ENCODE results near the gene PEAK1. TPM values are rescaled to one million over a fixed set of nuclear protein-coding genes. Genes with fewer than 3 reads are reported as not detected.

PEAK1 gene
- total and polyA plus RNA-seq, 10 of the 15 experiments (the other 5 are each of a cell fraction or from before 2014, with no cell fraction given), result 0.62 to 24.2 (median 11.2) TPM

DNA sequence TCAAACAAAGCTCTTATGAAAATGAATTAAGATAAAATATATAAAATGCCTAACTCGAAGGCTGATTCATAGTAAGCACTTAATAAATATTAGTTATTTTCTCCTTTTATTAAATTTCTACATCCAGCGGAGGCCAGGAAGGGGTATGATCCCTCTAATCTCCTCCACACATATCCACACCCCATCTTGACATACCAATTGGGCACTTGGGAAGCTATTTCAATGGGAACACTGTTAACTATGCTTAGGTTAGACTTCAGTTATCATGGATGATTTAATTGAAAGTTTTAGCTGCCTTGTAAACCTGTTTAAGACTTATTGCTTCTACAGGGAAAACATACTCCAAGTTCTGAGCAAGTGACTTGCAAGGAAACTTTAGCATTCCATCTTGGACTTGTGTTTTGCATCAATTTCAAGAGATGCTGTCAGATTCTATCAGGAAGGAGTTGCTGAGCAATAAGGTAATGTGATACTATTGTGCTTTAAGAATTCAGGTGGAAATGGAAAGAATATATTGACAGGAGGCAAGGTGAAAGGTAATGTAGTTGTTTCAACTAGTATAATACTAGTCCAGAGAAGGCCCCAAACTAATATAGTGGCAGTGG is 228.6 kb downstream of the PEAK1 start (continued):
- TF ChIP-seq, protein P1, sequence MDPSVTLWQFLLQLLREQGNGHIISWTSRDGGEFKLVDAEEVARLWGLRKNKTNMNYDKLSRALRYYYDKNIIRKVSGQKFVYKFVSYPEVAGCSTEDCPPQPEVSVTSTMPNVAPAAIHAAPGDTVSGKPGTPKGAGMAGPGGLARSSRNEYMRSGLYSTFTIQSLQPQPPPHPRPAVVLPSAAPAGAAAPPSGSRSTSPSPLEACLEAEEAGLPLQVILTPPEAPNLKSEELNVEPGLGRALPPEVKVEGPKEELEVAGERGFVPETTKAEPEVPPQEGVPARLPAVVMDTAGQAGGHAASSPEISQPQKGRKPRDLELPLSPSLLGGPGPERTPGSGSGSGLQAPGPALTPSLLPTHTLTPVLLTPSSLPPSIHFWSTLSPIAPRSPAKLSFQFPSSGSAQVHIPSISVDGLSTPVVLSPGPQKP (IDR thresholded peaks at IDR 0.05; ENCODE audit: low read depth, low read length), result no peak
- TF ChIP-seq, protein P2, sequence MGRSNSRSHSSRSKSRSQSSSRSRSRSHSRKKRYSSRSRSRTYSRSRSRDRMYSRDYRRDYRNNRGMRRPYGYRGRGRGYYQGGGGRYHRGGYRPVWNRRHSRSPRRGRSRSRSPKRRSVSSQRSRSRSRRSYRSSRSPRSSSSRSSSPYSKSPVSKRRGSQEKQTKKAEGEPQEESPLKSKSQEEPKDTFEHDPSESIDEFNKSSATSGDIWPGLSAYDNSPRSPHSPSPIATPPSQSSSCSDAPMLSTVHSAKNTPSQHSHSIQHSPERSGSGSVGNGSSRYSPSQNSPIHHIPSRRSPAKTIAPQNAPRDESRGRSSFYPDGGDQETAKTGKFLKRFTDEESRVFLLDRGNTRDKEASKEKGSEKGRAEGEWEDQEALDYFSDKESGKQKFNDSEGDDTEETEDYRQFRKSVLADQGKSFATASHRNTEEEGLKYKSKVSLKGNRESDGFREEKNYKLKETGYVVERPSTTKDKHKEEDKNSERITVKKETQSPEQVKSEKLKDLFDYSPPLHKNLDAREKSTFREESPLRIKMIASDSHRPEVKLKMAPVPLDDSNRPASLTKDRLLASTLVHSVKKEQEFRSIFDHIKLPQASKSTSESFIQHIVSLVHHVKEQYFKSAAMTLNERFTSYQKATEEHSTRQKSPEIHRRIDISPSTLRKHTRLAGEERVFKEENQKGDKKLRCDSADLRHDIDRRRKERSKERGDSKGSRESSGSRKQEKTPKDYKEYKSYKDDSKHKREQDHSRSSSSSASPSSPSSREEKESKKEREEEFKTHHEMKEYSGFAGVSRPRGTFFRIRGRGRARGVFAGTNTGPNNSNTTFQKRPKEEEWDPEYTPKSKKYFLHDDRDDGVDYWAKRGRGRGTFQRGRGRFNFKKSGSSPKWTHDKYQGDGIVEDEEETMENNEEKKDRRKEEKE (IDR thresholded peaks at IDR 0.05), result no peak
- TF ChIP-seq, protein P3, sequence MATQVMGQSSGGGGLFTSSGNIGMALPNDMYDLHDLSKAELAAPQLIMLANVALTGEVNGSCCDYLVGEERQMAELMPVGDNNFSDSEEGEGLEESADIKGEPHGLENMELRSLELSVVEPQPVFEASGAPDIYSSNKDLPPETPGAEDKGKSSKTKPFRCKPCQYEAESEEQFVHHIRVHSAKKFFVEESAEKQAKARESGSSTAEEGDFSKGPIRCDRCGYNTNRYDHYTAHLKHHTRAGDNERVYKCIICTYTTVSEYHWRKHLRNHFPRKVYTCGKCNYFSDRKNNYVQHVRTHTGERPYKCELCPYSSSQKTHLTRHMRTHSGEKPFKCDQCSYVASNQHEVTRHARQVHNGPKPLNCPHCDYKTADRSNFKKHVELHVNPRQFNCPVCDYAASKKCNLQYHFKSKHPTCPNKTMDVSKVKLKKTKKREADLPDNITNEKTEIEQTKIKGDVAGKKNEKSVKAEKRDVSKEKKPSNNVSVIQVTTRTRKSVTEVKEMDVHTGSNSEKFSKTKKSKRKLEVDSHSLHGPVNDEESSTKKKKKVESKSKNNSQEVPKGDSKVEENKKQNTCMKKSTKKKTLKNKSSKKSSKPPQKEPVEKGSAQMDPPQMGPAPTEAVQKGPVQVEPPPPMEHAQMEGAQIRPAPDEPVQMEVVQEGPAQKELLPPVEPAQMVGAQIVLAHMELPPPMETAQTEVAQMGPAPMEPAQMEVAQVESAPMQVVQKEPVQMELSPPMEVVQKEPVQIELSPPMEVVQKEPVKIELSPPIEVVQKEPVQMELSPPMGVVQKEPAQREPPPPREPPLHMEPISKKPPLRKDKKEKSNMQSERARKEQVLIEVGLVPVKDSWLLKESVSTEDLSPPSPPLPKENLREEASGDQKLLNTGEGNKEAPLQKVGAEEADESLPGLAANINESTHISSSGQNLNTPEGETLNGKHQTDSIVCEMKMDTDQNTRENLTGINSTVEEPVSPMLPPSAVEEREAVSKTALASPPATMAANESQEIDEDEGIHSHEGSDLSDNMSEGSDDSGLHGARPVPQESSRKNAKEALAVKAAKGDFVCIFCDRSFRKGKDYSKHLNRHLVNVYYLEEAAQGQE (IDR thresholded peaks at IDR 0.05; ENCODE audit: low read depth, low read length), result no peak
- TF ChIP-seq RBBP5 (conservative IDR thresholded peaks at IDR 0.05), result no peak
- no peak for TF ChIP-seq ZZZ3 (IDR thresholded peaks at IDR 0.05; ENCODE audit: control insufficient read depth, insufficient read length, low read depth)
- no peak for TF ChIP-seq ETV6 (conservative IDR thresholded peaks at IDR 0.05 in 1 of 2, IDR thresholded peaks at IDR 0.05 in 1 of 2; ENCODE audit: borderline replicate concordance in 1 of 2, low read depth in 1 of 2)
- TF ChIP-seq JUND (IDR thresholded peaks at IDR 0.05; ENCODE audit: low read depth, low read length), result no peak
- no peak for TF ChIP-seq RAD21 (IDR thresholded peaks at IDR 0.05; ENCODE audit: insufficient read depth, low read depth, low read length)

Data from GM12878 (cell line).